Mucosa of descending colon (tissue), 3 donors: ENCODE data around the gene EIF4E. TPM values are rescaled to one million over a fixed set of nuclear protein-coding genes. Genes with fewer than 3 reads are reported as not detected.
"Not testable (repeated sequence)": the region's sequence is repeated elsewhere in the genome, so short reads cannot be mapped to it uniquely, and the experiment has no call there.

Experiments
- ATAC-seq: fragments of 200-7000 bp; cut with Tn5 transposase; one replicate; pipeline ENCODE4 v1.9.1; 2020; ENCODE audit warnings: mild to moderate bottlenecking, moderate library complexity
- DNase-seq, 3 donors: peaks; one replicate each; pipeline ENCODE4 v3.0.0-alpha.2; 2020
- H3K36me3 ChIP-seq: fragments of 200-600 bp; one replicate; pipeline ENCODE4 v1.8.0; 2021; ENCODE audit warnings: low read depth, mild to moderate bottlenecking
- H3K4me1 ChIP-seq: fragments of 200-600 bp; one replicate; pipeline ENCODE4 v1.8.0; 2021; ENCODE audit warnings: low read depth, mild to moderate bottlenecking
- H3K4me3 ChIP-seq: fragments of 200-600 bp; one replicate; pipeline ENCODE4 v1.8.0; 2021; ENCODE audit warnings: mild to moderate bottlenecking
- H3K9me3 ChIP-seq: fragments of 200-600 bp; one replicate; pipeline ENCODE4 v1.8.0; 2021; ENCODE audit warnings: mild to moderate bottlenecking
- intact Hi-C, 2 donors: fragments of 100-400 bp; cut with DNase I in 1 of 2; cut with micrococcal nuclease in 1 of 2; formaldehyde crosslinking; loops; one replicate each; pipeline versions ENCODE4 v1.11.0 to v1.11.1; 2022; cut with DNase I, micrococcal nuclease
- total RNA-seq, 3 donors: library from RNA; stranded (reverse); fragmentation: NEBNext Ultra II Directional in 2 of 3; extraction: Animal tissue kit (Norgen Biotek cat#: 25700) in 2 of 3; gene quantifications; one replicate each; pipeline versions ENCODE4 v1.2.1 to v1.2.4, GENCODE V29; 2021 to 2023
- TF ChIP-seq, protein P1 (sequence below): fragments of 200-600 bp; IDR thresholded peaks from one replicate; pipeline ENCODE4 v1.8.0; 2022; ENCODE audit warnings: antibody characterized with exemption, mild to moderate bottlenecking
- donor health status: DM: no; HTN: no; CAD: no; lungs with moderate emphysema.
- donor health status: DM: no; HTN: no; CAD: no.
- donor health status: DM: no; HTN: yes; CAD: no.

Gene EIF4E
- total RNA-seq, 3 donors from 2014 or later, result 66.7 to 87.6 (median 81.0) TPM

DNA sequence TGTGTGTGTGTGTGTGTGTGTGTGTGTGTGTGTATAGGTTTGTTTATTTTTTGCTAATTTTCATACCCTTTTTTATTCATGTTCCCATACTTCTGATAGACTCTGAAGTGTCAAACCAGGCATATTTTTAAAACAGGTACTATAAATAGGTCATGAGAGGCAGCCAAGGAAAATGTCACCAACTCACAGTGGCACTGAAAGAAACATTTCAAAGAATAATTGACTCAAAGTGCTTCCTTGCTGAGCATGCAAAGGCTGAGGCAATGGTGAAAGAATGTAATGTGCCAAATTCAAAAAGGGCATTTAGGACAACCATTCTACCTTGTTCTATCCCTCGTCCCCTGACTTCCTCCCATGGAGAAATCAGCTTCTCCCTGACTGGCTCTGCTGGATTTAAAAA lies 95.5 kb downstream of the EIF4E start:
- TF ChIP-seq, protein P1, sequence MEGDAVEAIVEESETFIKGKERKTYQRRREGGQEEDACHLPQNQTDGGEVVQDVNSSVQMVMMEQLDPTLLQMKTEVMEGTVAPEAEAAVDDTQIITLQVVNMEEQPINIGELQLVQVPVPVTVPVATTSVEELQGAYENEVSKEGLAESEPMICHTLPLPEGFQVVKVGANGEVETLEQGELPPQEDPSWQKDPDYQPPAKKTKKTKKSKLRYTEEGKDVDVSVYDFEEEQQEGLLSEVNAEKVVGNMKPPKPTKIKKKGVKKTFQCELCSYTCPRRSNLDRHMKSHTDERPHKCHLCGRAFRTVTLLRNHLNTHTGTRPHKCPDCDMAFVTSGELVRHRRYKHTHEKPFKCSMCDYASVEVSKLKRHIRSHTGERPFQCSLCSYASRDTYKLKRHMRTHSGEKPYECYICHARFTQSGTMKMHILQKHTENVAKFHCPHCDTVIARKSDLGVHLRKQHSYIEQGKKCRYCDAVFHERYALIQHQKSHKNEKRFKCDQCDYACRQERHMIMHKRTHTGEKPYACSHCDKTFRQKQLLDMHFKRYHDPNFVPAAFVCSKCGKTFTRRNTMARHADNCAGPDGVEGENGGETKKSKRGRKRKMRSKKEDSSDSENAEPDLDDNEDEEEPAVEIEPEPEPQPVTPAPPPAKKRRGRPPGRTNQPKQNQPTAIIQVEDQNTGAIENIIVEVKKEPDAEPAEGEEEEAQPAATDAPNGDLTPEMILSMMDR, result no peak
- no peak for ATAC-seq
- H3K36me3 ChIP-seq, result no peaks in the 10 kb centered on the region
- intact Hi-C loops, result no loop called here
- H3K9me3 ChIP-seq, result no peaks in the 10 kb centered on the region
- DNase-seq, result no peak
- H3K4me3 ChIP-seq, result no peak overlapping the region
- no peaks in the 10 kb centered on the region for H3K4me1 ChIP-seq

DNA sequence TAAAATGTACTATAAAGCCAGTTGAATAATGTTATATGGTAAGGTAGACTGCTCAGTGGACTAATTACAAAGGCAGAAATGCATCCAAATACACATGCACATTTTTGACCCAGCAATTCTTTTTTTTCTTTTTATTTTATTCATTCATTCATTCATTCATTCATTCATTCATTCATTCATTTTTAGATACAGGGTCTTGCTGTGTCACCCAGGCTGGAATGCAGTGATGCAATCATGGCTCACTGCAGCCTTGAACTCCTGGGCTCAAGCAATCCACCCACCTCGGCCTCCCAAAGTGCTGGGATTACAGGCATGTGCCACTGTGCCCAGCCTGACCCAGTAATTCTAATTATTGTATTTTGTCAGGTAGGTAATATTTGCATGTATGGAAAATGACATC lies 97.9 kb downstream of the EIF4E start:
- H3K4me3 ChIP-seq, H3K9me3 ChIP-seq, H3K4me1 ChIP-seq, H3K36me3 ChIP-seq, intact Hi-C loops, DNase-seq, ATAC-seq: not testable (repeated sequence)

Other genes with a start within 250 kb of the EIF4E start
- 10 to 100 TPM; 53.7 to 70.1 (median 55.0) TPM for gene METAP1, start 66.6 kb upstream of the EIF4E start, total RNA-seq
- 100 to 1,000 TPM; 136 to 236 (median 192) TPM for gene ADH5, start 159.7 kb upstream of the EIF4E start, total RNA-seq
- under 1 TPM; 0.19 to 0.41 (median 0.23) TPM for gene ADH4, start 215.2 kb upstream of the EIF4E start, total RNA-seq